Midbrain (tissue), 1 donor: Measurements from ENCODE around the gene KCNIP3.

ENCODE experiments used
- DNase-seq: peaks from one replicate; lab custom pipeline; 2025; lab: John Stamatoyannopoulos, UW

Gene KCNIP3

GRCh38 chr2:95312543-95313201, 15.5 kb downstream of the KCNIP3 start:
- DNase-seq, result peak; percentile 92

- DNase-seq, result no peak
Observed at GRCh38 chr2:95313296-95314131, 16.4 kb downstream of the KCNIP3 start.

GRCh38 chr2:95314598-95314963, 17.4 kb downstream of the KCNIP3 start:
- no peak for DNase-seq

- peak; percentile 78 for DNase-seq
Observed at GRCh38 chr2:95314964-95315611, 17.9 kb downstream of the KCNIP3 start.

- DNase-seq, result no peak
Observed at GRCh38 chr2:95315801-95316411, 18.8 kb downstream of the KCNIP3 start.

GRCh38 chr2:95316466-95317122, 19.4 kb downstream of the KCNIP3 start:
- DNase-seq, result no peak

GRCh38 chr2:95317123-95317500, 20.0 kb downstream of the KCNIP3 start:
- DNase-seq, result no peak

- DNase-seq, result no peak
Observed at GRCh38 chr2:95317665-95318425, 20.7 kb downstream of the KCNIP3 start.

GRCh38 chr2:95318431-95319220, 21.5 kb downstream of the KCNIP3 start:
- no peak for DNase-seq

GRCh38 chr2:95319481-95320343, 22.6 kb downstream of the KCNIP3 start:
- no peak for DNase-seq

GRCh38 chr2:95320344-95320712, 23.2 kb downstream of the KCNIP3 start:
- DNase-seq, result no peak

GRCh38 chr2:95320986-95321767, 24.0 kb downstream of the KCNIP3 start:
- no peak for DNase-seq

GRCh38 chr2:95323347-95324155, 26.4 kb downstream of the KCNIP3 start:
- no peak for DNase-seq

- no peak for DNase-seq
Observed at GRCh38 chr2:95325026-95325425, 27.9 kb downstream of the KCNIP3 start.

- DNase-seq, result no peak
Observed at GRCh38 chr2:95325590-95326432, 28.7 kb downstream of the KCNIP3 start.

- no peak for DNase-seq
Observed at GRCh38 chr2:95326433-95327140, 29.4 kb downstream of the KCNIP3 start.
